SH-SY5Y (cell line): ENCODE data around the gene NFASC.

Experiments used
- GATA2 ChIP-seq: IDR thresholded peaks from 2 replicates; pipeline ENCODE4 v1.6.1; 2011; ENCODE audit warnings: mild to moderate bottlenecking, low read depth, low read length
- GATA3 ChIP-seq: IDR thresholded peaks from 2 replicates; pipeline ENCODE4 v1.6.1; 2011; ENCODE audit warnings: low read depth, mild to moderate bottlenecking, low read length, moderate library complexity

DNA sequence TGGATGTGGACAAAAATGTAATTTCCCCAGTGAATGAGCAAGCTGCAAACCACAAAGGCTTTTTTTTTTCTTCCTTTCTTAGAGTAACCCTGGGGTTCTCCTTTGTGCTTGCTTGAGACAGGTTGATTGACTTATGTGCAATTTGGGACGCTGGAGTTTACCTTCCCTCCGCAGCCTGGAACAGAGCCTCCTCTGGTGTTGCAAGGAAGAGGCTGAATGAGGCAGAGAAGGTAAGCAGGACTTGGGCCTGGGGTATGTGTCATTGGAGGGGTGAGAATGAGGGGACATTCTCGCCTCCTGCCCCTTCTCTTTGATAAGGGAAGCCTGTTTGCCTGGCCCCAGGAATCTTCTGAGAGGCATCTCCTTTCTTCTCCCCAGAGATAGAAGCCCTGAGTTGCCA lies 49.8 kb downstream of the NFASC start:
- TF ChIP-seq GATA2 (no peak), GATA3 (no peak)
